HCT116 (cell line): ENCODE data around the gene HBA1. TPM values are rescaled to one million over a fixed set of nuclear protein-coding genes. Genes with fewer than 3 reads are reported as not detected.

ENCODE experiments used
- CBX3 ChIP-seq: IDR thresholded peaks from 2 replicates; pipeline ENCODE4 v1.6.1; 2012; ENCODE audit warnings: low read depth
- CEBPB ChIP-seq: IDR thresholded peaks from 2 replicates; pipeline ENCODE4 v1.6.1; 2012; ENCODE audit warnings: low read depth
- EGR1 ChIP-seq: IDR thresholded peaks from 2 replicates; pipeline ENCODE4 v1.6.1; 2012; ENCODE audit warnings: low read depth
- JUND ChIP-seq: IDR thresholded peaks from 2 replicates; pipeline ENCODE4 v1.6.1; 2012
- MAX ChIP-seq: IDR thresholded peaks from 2 replicates; pipeline ENCODE4 v1.6.1; 2012
- POLR2A ChIP-seq: IDR thresholded peaks from 2 replicates; pipeline ENCODE4 v1.7.0; 2011; ENCODE audit warnings: borderline replicate concordance; ENCODE audit not compliant: insufficient read depth, insufficient read length; ENCODE audit errors: extremely low read depth
- REST ChIP-seq: IDR thresholded peaks from 2 replicates; pipeline ENCODE4 v1.6.1; 2012; ENCODE audit warnings: low read depth
- SIN3A ChIP-seq: IDR thresholded peaks from 2 replicates; pipeline ENCODE4 v1.6.1; 2012; ENCODE audit warnings: low read depth
- SP1 ChIP-seq: IDR thresholded peaks from 2 replicates; pipeline ENCODE4 v1.6.1; 2012; ENCODE audit warnings: low read depth
- YY1 ChIP-seq: IDR thresholded peaks from 2 replicates; pipeline ENCODE4 v1.6.1; 2011; ENCODE audit warnings: low read length, low read depth, moderate library complexity, mild to moderate bottlenecking; ENCODE audit not compliant: insufficient replicate concordance; ENCODE audit errors: extremely low read depth
- ZNF274 ChIP-seq: fragments of 200-500 bp; sonication (Bioruptor generic); IDR thresholded peaks from 2 replicates; pipeline ENCODE4 v1.6.1; 2014; ENCODE audit warnings: mild to moderate bottlenecking, low read depth, low read length, inconsistent platforms
- total RNA-seq: library from RNA; stranded (reverse); gene quantifications from one replicate; pipeline ENCODE4 v1.2.1, GENCODE V29; 2021; ENCODE audit not compliant: unreplicated experiment
- TF ChIP-seq, protein P1 (sequence below): IDR thresholded peaks from 2 replicates; pipeline ENCODE4 v1.6.1; 2011; ENCODE audit warnings: mild to moderate bottlenecking, low read length, moderate library complexity; ENCODE audit not compliant: insufficient replicate concordance; ENCODE audit errors: extremely low read depth

The HBA1 gene
- total RNA-seq, 1 experiment from 2014 or later = 4.9 TPM

DNA sequence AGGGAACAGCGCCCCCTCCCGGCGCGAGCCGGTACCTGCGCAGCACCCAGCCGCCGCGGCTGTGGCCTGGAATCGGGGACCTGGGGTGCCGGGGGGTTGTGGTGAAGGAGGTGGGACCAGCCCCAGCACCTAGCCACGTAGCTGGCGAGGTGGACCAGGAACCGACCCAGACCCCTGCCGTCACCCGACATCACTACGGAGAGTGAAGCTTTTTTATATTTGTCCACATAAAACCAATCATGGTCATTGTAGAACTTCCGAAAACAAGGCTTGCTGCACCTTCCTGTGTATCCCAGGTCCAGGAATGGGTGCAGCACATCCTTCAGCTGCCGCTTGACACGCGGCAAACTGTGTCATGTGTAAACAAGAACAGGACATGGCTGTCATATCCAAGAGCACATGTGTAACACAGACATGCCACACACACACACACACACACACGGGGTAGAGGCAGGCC, 5.1 kb downstream of the HBA1 start (continued):
- TF ChIP-seq, protein P1, sequence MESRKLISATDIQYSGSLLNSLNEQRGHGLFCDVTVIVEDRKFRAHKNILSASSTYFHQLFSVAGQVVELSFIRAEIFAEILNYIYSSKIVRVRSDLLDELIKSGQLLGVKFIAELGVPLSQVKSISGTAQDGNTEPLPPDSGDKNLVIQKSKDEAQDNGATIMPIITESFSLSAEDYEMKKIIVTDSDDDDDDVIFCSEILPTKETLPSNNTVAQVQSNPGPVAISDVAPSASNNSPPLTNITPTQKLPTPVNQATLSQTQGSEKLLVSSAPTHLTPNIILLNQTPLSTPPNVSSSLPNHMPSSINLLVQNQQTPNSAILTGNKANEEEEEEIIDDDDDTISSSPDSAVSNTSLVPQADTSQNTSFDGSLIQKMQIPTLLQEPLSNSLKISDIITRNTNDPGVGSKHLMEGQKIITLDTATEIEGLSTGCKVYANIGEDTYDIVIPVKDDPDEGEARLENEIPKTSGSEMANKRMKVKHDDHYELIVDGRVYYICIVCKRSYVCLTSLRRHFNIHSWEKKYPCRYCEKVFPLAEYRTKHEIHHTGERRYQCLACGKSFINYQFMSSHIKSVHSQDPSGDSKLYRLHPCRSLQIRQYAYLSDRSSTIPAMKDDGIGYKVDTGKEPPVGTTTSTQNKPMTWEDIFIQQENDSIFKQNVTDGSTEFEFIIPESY = no peak
- no peak for TF ChIP-seq SIN3A
- no peak for TF ChIP-seq SP1
- no peak for TF ChIP-seq REST
- no peak for TF ChIP-seq CBX3
- TF ChIP-seq EGR1 = no peak
- TF ChIP-seq POLR2A = no peak
- no peak for TF ChIP-seq JUND
- TF ChIP-seq MAX = no peak
- no peak for TF ChIP-seq ZNF274
- no peak for TF ChIP-seq CEBPB
- no peak for TF ChIP-seq YY1
